ENCODE results near the gene TCOF1.

- TF ChIP-seq CTCF (IDR thresholded peaks at IDR 0.05) (no peak), POLR2A (IDR thresholded peaks at IDR 0.05) (no peak)
These were observed 11.8 kb upstream of the TCOF1 start for GRCh38 chr5:150345716-150346115.
